Gastroesophageal sphincter (tissue), 4 donors: ENCODE measurements around the gene VCAM1. TPM values are rescaled to one million over a fixed set of nuclear protein-coding genes. Genes with fewer than 3 reads are reported as not detected.

ENCODE experiments used
- ATAC-seq: fragments of 150-250 bp; one replicate; pipeline ENCODE4 v1.9.1; 2016; ENCODE audit warnings: mild to moderate bottlenecking, moderate library complexity
- H3K27ac ChIP-seq, 4 donors: fragments of 200-600 bp; sonication (generic) in 3 of 4; 1 replicate in 3 of 4; 2 replicates in 1 of 4; pipeline ENCODE4 v1.5.1; 2016 to 2019
- H3K27me3 ChIP-seq: fragments of 200-600 bp; sonication (generic); one replicate; pipeline ENCODE4 v1.5.1; 2019
- H3K36me3 ChIP-seq, 2 donors: fragments of 200-600 bp; sonication (generic); one replicate each; pipeline ENCODE4 v1.5.1; 2019; ENCODE audit warnings: control low read depth in 1 of 2
- H3K4me1 ChIP-seq, 3 donors: fragments of 200-600 bp; sonication (generic); 1 replicate in 2 of 3; 2 replicates in 1 of 3; pipeline ENCODE4 v1.5.1; 2016 to 2019; ENCODE audit warnings: control low read depth in 2 of 3
- H3K4me3 ChIP-seq, 2 donors: fragments of 200-600 bp; sonication (generic); one replicate each; pipeline ENCODE4 v1.5.1; 2019; ENCODE audit warnings: mild to moderate bottlenecking in 1 of 2, moderate library complexity in 1 of 2
- H3K9me3 ChIP-seq, 3 donors: fragments of 200-600 bp; sonication (generic); one replicate each; pipeline ENCODE4 v1.5.1; 2017 to 2019; ENCODE audit warnings: control low read depth in 2 of 3
- CTCF ChIP-seq, 4 experiments: fragments of 200-600 bp in 2 of 4; fragments of 450-650 bp in 2 of 4; sonication (generic) in 1 of 4; IDR thresholded peaks; one replicate each; pipeline ENCODE4 v1.5.1; 2017 to 2019; ENCODE audit warnings: antibody characterized with exemption in 4 of 4, mild to moderate bottlenecking in 2 of 4, moderate library complexity in 2 of 4
- EP300 ChIP-seq: sonication (generic); formaldehyde crosslinking; IDR thresholded peaks from one replicate; pipeline ENCODE4 v1.6.1; 2017; ENCODE audit warnings: antibody characterized with exemption, mild to moderate bottlenecking
- POLR2A ChIP-seq, 2 donors: fragments of 450-650 bp; IDR thresholded peaks; one replicate each; pipeline ENCODE4 v1.6.1; 2017; ENCODE audit warnings: antibody characterized with exemption in 2 of 2, mild to moderate bottlenecking in 2 of 2, moderate library complexity in 1 of 2
- POLR2AphosphoS5 ChIP-seq: sonication (generic); formaldehyde crosslinking; IDR thresholded peaks from one replicate; pipeline ENCODE4 v1.6.1; 2017; ENCODE audit warnings: antibody characterized with exemption
- WGBS, 2 donors: methylation state at CpG; one replicate each; pipeline ENCODE4 v1.1.5; 2018; ENCODE audit warnings: low coverage in 1 of 2; 5-methylcytosine and 5-hydroxymethylcytosine counted together
- total RNA-seq, 4 donors: library from RNA; depleted of rRNA; stranded (reverse); fragments of >200 nt; gene quantifications; one replicate each; pipeline ENCODE4 v1.1.0, GENCODE V29; 2016

The VCAM1 gene
- 10 to 100 TPM in 1 of 4 donors, 1 to 10 TPM in 3; 4.7 to 13.7 (median 5.9) TPM for total RNA-seq

- H3K4me3 ChIP-seq = peak within 1 kb of the TSS; percentile 36 to 38
- peak within 1 kb of the TSS; percentile 28 to 50 (median 40) for H3K27ac ChIP-seq
- peaks cover 0 to 7% (median 0%) of the 10 kb centered on the region in 3 donors for H3K4me1 ChIP-seq
- TF ChIP-seq EP300 (no peak), POLR2A (IDR thresholded peaks at IDR 0.05) (no peak)
- no peaks in the 10 kb centered on the region for H3K36me3 ChIP-seq
- 0 to 1% methylated on average over 2 to 5 of the region's 7 CpGs for WGBS, 2 donors
- no peak for ATAC-seq
- no peaks in the 10 kb centered on the region for H3K27me3 ChIP-seq
- H3K9me3 ChIP-seq = no peaks in the 10 kb centered on the region
These were observed at the start of gene VCAM1 for GRCh38 chr1:100719490-100719889. Gene VCAM1 (plus strand): TSS chr1:100719742. CDS start chr1:100719861, 119 bp downstream.

- TF ChIP-seq POLR2AphosphoS5 = no peak
- TF ChIP-seq CTCF (IDR thresholded peaks at IDR 0.05) = no peak
- TF ChIP-seq EP300 = no peak
- Histone ChIP-seq H3K4me3 (no peak overlapping the region), H3K27ac (no peak overlapping the region), H3K4me1 (no peaks in the 10 kb centered on the region), H3K27me3 (no peaks in the 10 kb centered on the region), H3K9me3 (peaks cover 0 to 21% (median 0%) of the 10 kb centered on the region in 3 donors), H3K36me3 (no peaks in the 10 kb centered on the region)
- WGBS, 2 donors = 69 to 83% methylated on average over 1 of the region's 1 CpG
- no peak for ATAC-seq
These were observed 49.5 kb upstream of the VCAM1 start for GRCh38 chr1:100670083-100670482.

GRCh38 chr1:100671601-100672000, 47.9 kb upstream of the VCAM1 start:
- H3K4me3 ChIP-seq = no peak overlapping the region
- TF ChIP-seq CTCF (IDR thresholded peaks at IDR 0.05) = no peak
- no peak for ATAC-seq
- peaks cover 0 to 24% (median 0%) of the 10 kb centered on the region in 3 donors for H3K9me3 ChIP-seq
- H3K36me3 ChIP-seq = no peaks in the 10 kb centered on the region
- H3K27ac ChIP-seq = no peak overlapping the region
- no peaks in the 10 kb centered on the region for H3K27me3 ChIP-seq
- H3K4me1 ChIP-seq = no peaks in the 10 kb centered on the region

GRCh38 chr1:100683448-100684349, 35.8 kb upstream of the VCAM1 start:
- no peak for ATAC-seq
- WGBS, 2 donors = 50% methylated on average over 2 of the region's 2 CpGs; no CpG with 5 or more reads in 1 of the 2 donors
- Histone ChIP-seq H3K4me3 (no peak overlapping the region), H3K9me3 (no peaks in the 10 kb centered on the region), H3K36me3 (no peaks in the 10 kb centered on the region), H3K27me3 (no peaks in the 10 kb centered on the region), H3K27ac (no peak overlapping the region), H3K4me1 (no peaks in the 10 kb centered on the region)
- no peak for TF ChIP-seq POLR2AphosphoS5
- TF ChIP-seq POLR2A (IDR thresholded peaks at IDR 0.05) = no peak
- no peak for TF ChIP-seq CTCF (IDR thresholded peaks at IDR 0.05)
- TF ChIP-seq EP300 = no peak

- H3K4me3 ChIP-seq = no peak overlapping the region
- H3K36me3 ChIP-seq = no peaks in the 10 kb centered on the region
- TF ChIP-seq POLR2AphosphoS5 = no peak
- ATAC-seq = no peak
- H3K27ac ChIP-seq = no peak overlapping the region
- 10 to 19% methylated on average over 1 of the region's 1 CpG for WGBS, 2 donors
- peaks cover 0 to 4% (median 0%) of the 10 kb centered on the region in 3 donors for H3K9me3 ChIP-seq
- H3K4me1 ChIP-seq = peaks cover 0 to 11% (median 2%) of the 10 kb centered on the region in 3 donors
- no peaks in the 10 kb centered on the region for H3K27me3 ChIP-seq
These were observed 19.8 kb upstream of the VCAM1 start for GRCh38 chr1:100699744-100700143.

GRCh38 chr1:100700586-100700985, 19.0 kb upstream of the VCAM1 start:
- no peak overlapping the region for H3K4me3 ChIP-seq
- TF ChIP-seq EP300 = no peak
- TF ChIP-seq POLR2AphosphoS5 = no peak
- no peak for TF ChIP-seq CTCF (IDR thresholded peaks at IDR 0.05)
- no peak for TF ChIP-seq POLR2A (IDR thresholded peaks at IDR 0.05)
- 49 to 69% methylated on average over 3 of the region's 4 CpGs for WGBS, 2 donors
- no peak overlapping the region for H3K27ac ChIP-seq
- peaks cover 0 to 11% (median 2%) of the 10 kb centered on the region in 3 donors for H3K4me1 ChIP-seq
- H3K36me3 ChIP-seq = no peaks in the 10 kb centered on the region
- no peaks in the 10 kb centered on the region for H3K9me3 ChIP-seq
- no peaks in the 10 kb centered on the region for H3K27me3 ChIP-seq
- ATAC-seq = no peak
